ENCODE data around the gene TRIP12.

TRIP12 gene

GRCh38 chr2:229955663-229956062 lies 33.9 kb upstream of the TRIP12 start:
- TF ChIP-seq, protein P1, sequence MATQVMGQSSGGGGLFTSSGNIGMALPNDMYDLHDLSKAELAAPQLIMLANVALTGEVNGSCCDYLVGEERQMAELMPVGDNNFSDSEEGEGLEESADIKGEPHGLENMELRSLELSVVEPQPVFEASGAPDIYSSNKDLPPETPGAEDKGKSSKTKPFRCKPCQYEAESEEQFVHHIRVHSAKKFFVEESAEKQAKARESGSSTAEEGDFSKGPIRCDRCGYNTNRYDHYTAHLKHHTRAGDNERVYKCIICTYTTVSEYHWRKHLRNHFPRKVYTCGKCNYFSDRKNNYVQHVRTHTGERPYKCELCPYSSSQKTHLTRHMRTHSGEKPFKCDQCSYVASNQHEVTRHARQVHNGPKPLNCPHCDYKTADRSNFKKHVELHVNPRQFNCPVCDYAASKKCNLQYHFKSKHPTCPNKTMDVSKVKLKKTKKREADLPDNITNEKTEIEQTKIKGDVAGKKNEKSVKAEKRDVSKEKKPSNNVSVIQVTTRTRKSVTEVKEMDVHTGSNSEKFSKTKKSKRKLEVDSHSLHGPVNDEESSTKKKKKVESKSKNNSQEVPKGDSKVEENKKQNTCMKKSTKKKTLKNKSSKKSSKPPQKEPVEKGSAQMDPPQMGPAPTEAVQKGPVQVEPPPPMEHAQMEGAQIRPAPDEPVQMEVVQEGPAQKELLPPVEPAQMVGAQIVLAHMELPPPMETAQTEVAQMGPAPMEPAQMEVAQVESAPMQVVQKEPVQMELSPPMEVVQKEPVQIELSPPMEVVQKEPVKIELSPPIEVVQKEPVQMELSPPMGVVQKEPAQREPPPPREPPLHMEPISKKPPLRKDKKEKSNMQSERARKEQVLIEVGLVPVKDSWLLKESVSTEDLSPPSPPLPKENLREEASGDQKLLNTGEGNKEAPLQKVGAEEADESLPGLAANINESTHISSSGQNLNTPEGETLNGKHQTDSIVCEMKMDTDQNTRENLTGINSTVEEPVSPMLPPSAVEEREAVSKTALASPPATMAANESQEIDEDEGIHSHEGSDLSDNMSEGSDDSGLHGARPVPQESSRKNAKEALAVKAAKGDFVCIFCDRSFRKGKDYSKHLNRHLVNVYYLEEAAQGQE (IDR thresholded peaks at IDR 0.05; ENCODE audit: insufficient read depth in 1 of 2, low read depth in 2 of 2, low read length in 2 of 2): no peak
- no peak for TF ChIP-seq SIN3A (IDR thresholded peaks at IDR 0.05; ENCODE audit: borderline replicate concordance, insufficient read depth, low read length)
- TF ChIP-seq TAF1 (IDR thresholded peaks at IDR 0.05; ENCODE audit: borderline replicate concordance, insufficient read depth, low read length): no peak
- no peak for TF ChIP-seq POLR2AphosphoS5 (IDR thresholded peaks at IDR 0.05; ENCODE audit: low read depth, low read length)
- TF ChIP-seq FOXP2 (optimal IDR thresholded peaks at IDR 0.05; ENCODE audit: borderline replicate concordance, extremely low read depth, extremely low read length, insufficient read depth): no peak

GRCh38 chr2:229952256-229952835 lies 30.5 kb upstream of the TRIP12 start:
- TF ChIP-seq POLR2AphosphoS5 (IDR thresholded peaks at IDR 0.05; ENCODE audit: low read depth, low read length) (no peak), SIN3A (IDR thresholded peaks at IDR 0.05; ENCODE audit: borderline replicate concordance, insufficient read depth, low read length) (no peak), FOXP2 (optimal IDR thresholded peaks at IDR 0.05; ENCODE audit: borderline replicate concordance, extremely low read depth, extremely low read length, insufficient read depth) (no peak), TAF1 (IDR thresholded peaks at IDR 0.05; ENCODE audit: borderline replicate concordance, insufficient read depth, low read length) (no peak)
- TF ChIP-seq, protein P1 (IDR thresholded peaks at IDR 0.05; ENCODE audit: insufficient read depth in 1 of 2, low read depth in 2 of 2, low read length in 2 of 2): no peak

DNA sequence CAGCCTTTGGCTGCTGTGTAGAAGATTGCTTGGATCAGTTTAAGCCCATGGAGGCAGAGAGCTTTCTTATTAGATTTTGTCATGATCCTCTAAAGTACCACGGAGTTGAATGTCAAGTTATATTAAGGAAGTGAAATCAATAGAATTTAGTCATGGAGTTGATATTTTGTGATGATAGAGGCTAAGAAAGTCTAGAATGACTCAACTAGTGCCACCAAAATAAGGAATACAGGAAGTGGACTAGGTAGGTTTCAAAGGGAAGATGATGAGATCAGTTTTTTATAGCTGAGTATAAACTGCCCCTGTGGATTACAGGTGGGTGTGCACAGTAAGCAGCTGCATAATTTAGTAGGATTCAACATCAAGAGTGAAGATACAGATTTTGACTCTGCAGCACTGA lies 25.7 kb upstream of the TRIP12 start:
- TF ChIP-seq SIN3A (IDR thresholded peaks at IDR 0.05; ENCODE audit: borderline replicate concordance, insufficient read depth, low read length): no peak
- no peak for TF ChIP-seq TAF1 (IDR thresholded peaks at IDR 0.05; ENCODE audit: borderline replicate concordance, insufficient read depth, low read length)
- TF ChIP-seq POLR2AphosphoS5 (IDR thresholded peaks at IDR 0.05; ENCODE audit: low read depth, low read length): no peak
- no peak for TF ChIP-seq FOXP2 (optimal IDR thresholded peaks at IDR 0.05; ENCODE audit: borderline replicate concordance, extremely low read depth, extremely low read length, insufficient read depth)
- TF ChIP-seq, protein P1 (IDR thresholded peaks at IDR 0.05; ENCODE audit: insufficient read depth in 1 of 2, low read depth in 2 of 2, low read length in 2 of 2): no peak

GRCh38 chr2:229945975-229946374 lies 24.2 kb upstream of the TRIP12 start:
- TF ChIP-seq SIN3A (IDR thresholded peaks at IDR 0.05; ENCODE audit: borderline replicate concordance, insufficient read depth, low read length) (no peak), POLR2AphosphoS5 (IDR thresholded peaks at IDR 0.05; ENCODE audit: low read depth, low read length) (no peak), TAF1 (IDR thresholded peaks at IDR 0.05; ENCODE audit: borderline replicate concordance, insufficient read depth, low read length) (no peak), FOXP2 (optimal IDR thresholded peaks at IDR 0.05; ENCODE audit: borderline replicate concordance, extremely low read depth, extremely low read length, insufficient read depth) (no peak)
- TF ChIP-seq, protein P1 (IDR thresholded peaks at IDR 0.05; ENCODE audit: insufficient read depth in 1 of 2, low read depth in 2 of 2, low read length in 2 of 2): no peak

All from PFSK-1 (cell line).